ENCODE measurements around the gene TTC12. TPM values are rescaled to one million over a fixed set of nuclear protein-coding genes. Genes with fewer than 3 reads are reported as not detected.

TTC12 gene
- total and polyA plus RNA-seq, 2 of the 13 experiments (the other 11 are each of a cell fraction or from before 2014, with no cell fraction given) = 5.4 to 11.6 TPM

GRCh38 chr11:113314389-113315301 lies at the start of gene TTC12 (continued):
- TF ChIP-seq ZHX1 (CRISPR knock-in tag; IDR thresholded peaks at IDR 0.05; ENCODE audit: low read depth) = peak; percentile 59; the same call in 1 of the 2 replicates
- 0 out of 2 replicates have a peak, but pooled peaks have one; percentile 30 for TF ChIP-seq CSRNP1 (CRISPR knock-in tag; IDR thresholded peaks at IDR 0.05)
- TF ChIP-seq ZMAT3 (CRISPR knock-in tag; conservative IDR thresholded peaks at IDR 0.05) = no peak; the same call in 1 of the 2 replicates
- TF ChIP-seq DNMT1 (CRISPR knock-in tag; IDR thresholded peaks at IDR 0.05) = 0 out of 2 replicates have a peak, but pooled peaks have one; percentile 23
- no peak for TF ChIP-seq ZNF557 (CRISPR knock-in tag; IDR thresholded peaks at IDR 0.05)
- TF ChIP-seq DRAP1 (CRISPR knock-in tag; IDR thresholded peaks at IDR 0.05) = peak; percentile 69
- TF ChIP-seq ZNF569 (CRISPR knock-in tag; IDR thresholded peaks at IDR 0.05; ENCODE audit: borderline replicate concordance) = 0 out of 2 replicates have a peak, but pooled peaks have one; percentile 37
- TF ChIP-seq RELA (CRISPR knock-in tag; IDR thresholded peaks at IDR 0.05) = peak; percentile 56; the same call in 1 of the 2 replicates
- TF ChIP-seq ZFP91 (CRISPR knock-in tag; IDR thresholded peaks at IDR 0.05; ENCODE audit: borderline replicate concordance) = peak; percentile 77; the same call in 1 of the 2 replicates
- no peak for TF ChIP-seq PBX2 (CRISPR knock-in tag; IDR thresholded peaks at IDR 0.05)
- peak; percentile 95 for TF ChIP-seq HDAC1 (CRISPR knock-in tag; IDR thresholded peaks at IDR 0.05)
- TF ChIP-seq SAFB2 (CRISPR knock-in tag; IDR thresholded peaks at IDR 0.05; ENCODE audit: borderline replicate concordance, low read depth) = no peak
- no peak for TF ChIP-seq ZNF331 (CRISPR knock-in tag; IDR thresholded peaks at IDR 0.05)
- no peak for TF ChIP-seq ZBTB43 (CRISPR knock-in tag; conservative IDR thresholded peaks at IDR 0.05)

Measured in HepG2 (cell line).